B cell (primary cell): ENCODE results near the gene CTCFL. TPM values are rescaled to one million over a fixed set of nuclear protein-coding genes. Genes with fewer than 3 reads are reported as not detected.

Experiments
- ATAC-seq: fragments of 200-7000 bp; cut with Tn5 transposase; one replicate; pipeline ENCODE4 v1.10.0; 2021; ENCODE audit warnings: low read depth, mild to moderate bottlenecking, moderate number of reproducible peaks, moderate library complexity
- CTCF ChIA-PET: fragments of 350-600 bp; sonication (Branson Sonifier 250); formaldehyde crosslinking; loops from one replicate; lab custom pipeline; 2021; ENCODE audit warnings: antibody characterized with exemption, inconsistent platforms; lab: Charles Lee
- POLR2A ChIA-PET: fragments of 350-600 bp; sonication (Branson Sonifier 250); formaldehyde crosslinking; loops from one replicate; lab custom pipeline; 2021; ENCODE audit warnings: antibody characterized with exemption; lab: Charles Lee
- DNase-seq: peaks from one replicate; pipeline ENCODE4 v3.0.0; 2013
- H2AFZ ChIP-seq: 2 replicates; pipeline ENCODE4 v1.6.1; 2012; ENCODE audit warnings: mild to moderate bottlenecking, low read depth, low read length; ENCODE audit not compliant: insufficient read depth, poor library complexity, severe bottlenecking
- H3K27ac ChIP-seq, 2 donors: 1 replicate in 1 of 2; 2 replicates in 1 of 2; pipeline ENCODE4 v1.5.1; 2012 to 2013; ENCODE audit warnings: low read length in 2 of 2, mild to moderate bottlenecking in 2 of 2, moderate library complexity in 1 of 2
- H3K27me3 ChIP-seq, 4 experiments: fragments of 200-600 bp in 1 of 4; sonication (generic) in 1 of 4; replicated peaks in 1 of 4; 1 replicate in 2 of 4; 2 replicates in 2 of 4; pipeline versions ENCODE4 v1.6.1 to v1.7.0; 2013 to 2016; ENCODE audit warnings: low read length in 3 of 4, mild to moderate bottlenecking in 2 of 4, mixed read lengths in 1 of 4, moderate library complexity in 1 of 4; ENCODE audit not compliant: insufficient read depth in 4 of 4, control insufficient read depth in 3 of 4; ENCODE audit errors: control extremely low read depth in 1 of 4
- H3K36me3 ChIP-seq, 2 experiments: replicated peaks in 1 of 2; 1 replicate in 1 of 2; 2 replicates in 1 of 2; pipeline versions ENCODE4 v1.6.1 to v1.7.1; 2013; ENCODE audit warnings: low read length in 1 of 2; ENCODE audit not compliant: insufficient read depth in 2 of 2, control insufficient read depth in 1 of 2; ENCODE audit errors: control extremely low read depth in 1 of 2, extremely low read depth in 1 of 2
- H3K4me1 ChIP-seq, 2 donors: fragments of 200-600 bp in 1 of 2; sonication (generic) in 1 of 2; 1 replicate in 1 of 2; 2 replicates in 1 of 2; pipeline versions ENCODE4 v1.5.1 to v1.6.1; 2013 to 2017; ENCODE audit warnings: low read length in 2 of 2; ENCODE audit not compliant: control insufficient read depth in 2 of 2, insufficient read depth in 2 of 2
- H3K4me2 ChIP-seq: replicated peaks from 2 replicates; pipeline ENCODE3; 2012; ENCODE audit warnings: mild to moderate bottlenecking, low read depth, low read length; ENCODE audit not compliant: poor library complexity, severe bottlenecking
- H3K4me3 ChIP-seq, 5 experiments: fragments of 200-600 bp in 1 of 5; sonication (generic) in 1 of 5; 1 replicate in 3 of 5; 2 replicates in 2 of 5; pipeline versions ENCODE4 v1.5.1 to v1.7.0; 2011 to 2016; ENCODE audit warnings: low read length in 4 of 5, mild to moderate bottlenecking in 4 of 5, low read depth in 2 of 5, control low read depth in 1 of 5, moderate library complexity in 1 of 5; ENCODE audit not compliant: insufficient read depth in 1 of 5; ENCODE audit errors: control extremely low read depth in 1 of 5, extremely low read depth in 1 of 5
- H3K79me2 ChIP-seq: fragments of 200-600 bp; sonication (generic); one replicate; pipeline ENCODE4 v1.6.0; 2016; ENCODE audit warnings: low read length; ENCODE audit not compliant: control insufficient read depth, insufficient read depth
- H3K9ac ChIP-seq: fragments of 200-600 bp; sonication (generic); 2 replicates; pipeline ENCODE4 v1.6.1; 2017; ENCODE audit warnings: mild to moderate bottlenecking, low read length, moderate library complexity
- H3K9me3 ChIP-seq, 3 donors: one replicate each; pipeline versions ENCODE4 v1.6.1 to v1.7.1; 2013; ENCODE audit warnings: low read length in 2 of 3; ENCODE audit not compliant: control insufficient read depth in 2 of 3, insufficient read depth in 1 of 3; ENCODE audit errors: control extremely low read depth in 1 of 3
- H4K20me1 ChIP-seq: 2 replicates; pipeline ENCODE4 v1.6.0; 2012; ENCODE audit warnings: mild to moderate bottlenecking, low read length; ENCODE audit not compliant: insufficient read depth, control insufficient read depth, poor library complexity, severe bottlenecking
- H3K27ac Mint-ChIP-seq: one replicate; pipeline ENCODE4 v1.8.0; 2021; ENCODE audit warnings: mixed read lengths
- H3K27me3 Mint-ChIP-seq: one replicate; pipeline ENCODE4 v1.8.0; 2021; ENCODE audit warnings: mixed read lengths
- H3K4me1 Mint-ChIP-seq: one replicate; pipeline ENCODE4 v1.8.0; 2021; ENCODE audit warnings: mixed read lengths
- H3K4me3 Mint-ChIP-seq: one replicate; pipeline ENCODE4 v1.8.0; 2021; ENCODE audit warnings: mixed read lengths
- H3K9me3 Mint-ChIP-seq: one replicate; pipeline ENCODE4 v1.8.0; 2022; ENCODE audit warnings: mixed read lengths; ENCODE audit not compliant: insufficient read depth
- EZH2 ChIP-seq: IDR thresholded peaks from 2 replicates; pipeline ENCODE4 v1.6.1; 2012; ENCODE audit warnings: borderline replicate concordance, low read depth, mild to moderate bottlenecking, moderate library complexity, low read length; ENCODE audit not compliant: insufficient read depth, poor library complexity, severe bottlenecking
- WGBS: methylation state at CpG from one replicate; pipeline ENCODE4 v1.1.5; 2013; ENCODE audit warnings: missing lambda C conversion rate; ENCODE audit not compliant: insufficient coverage; 5-methylcytosine and 5-hydroxymethylcytosine counted together
- intact Hi-C: fragments of 100-400 bp; cut with micrococcal nuclease; formaldehyde crosslinking; loops from one replicate; pipeline ENCODE4 v1.10.0; 2022
- polyA plus RNA-seq: library from polyadenylated mRNA; depleted of rRNA; stranded (reverse); fragments of >200 nt; gene quantifications from 2 replicates; pipeline ENCODE4 v1.2.3, GENCODE V29; 2012
- total RNA-seq, 2 donors: library from RNA; stranded (reverse); fragments of 120-200 nt in 1 of 2; gene quantifications; 1 replicate in 1 of 2; 2 replicates in 1 of 2; pipeline versions ENCODE4 v1.2.3 to v1.2.4, GENCODE V29; 2013 to 2022
- TF ChIP-seq, protein P1 (sequence below): fragments of 200-600 bp; IDR thresholded peaks from one replicate; pipeline ENCODE4 v1.8.0; 2022; ENCODE audit warnings: antibody characterized with exemption, mild to moderate bottlenecking

The CTCFL gene
- total and polyA plus RNA-seq, 2 donors (not counting 1 experiment from before 2014, with no cell fraction given), result not detected

DNA sequence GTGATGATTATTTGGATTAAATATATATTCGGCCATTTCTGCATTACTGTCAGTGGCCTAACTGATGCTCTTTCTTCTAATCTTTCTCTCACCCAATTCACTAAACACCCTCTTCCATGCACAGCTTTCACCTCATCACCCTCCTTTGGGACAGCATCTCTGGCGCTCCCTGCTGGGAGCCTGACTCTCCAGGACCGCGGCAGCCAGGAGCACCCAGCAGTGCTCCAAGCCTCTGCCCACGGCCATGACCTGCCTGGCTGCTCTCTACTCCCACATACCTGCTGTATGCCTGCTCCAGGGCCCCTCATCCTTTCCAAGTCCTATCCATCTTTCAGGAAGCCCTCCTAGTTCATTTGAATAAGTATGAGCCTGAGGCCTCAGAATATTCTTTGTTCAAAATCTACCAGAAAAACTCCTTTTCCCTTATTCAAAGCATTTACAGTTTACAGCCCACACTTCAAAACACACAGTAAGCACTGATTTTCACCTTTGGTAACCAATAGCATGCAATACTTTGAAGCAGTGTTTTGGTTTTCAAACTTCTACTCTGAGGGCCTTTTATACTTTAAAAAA is 15.2 kb downstream of the CTCFL start:
- Histone ChIP-seq H3K36me3 (no peaks in the 10 kb centered on the region), H3K4me3 (no peak overlapping the region), H3K4me1 (peaks cover 5 to 10% of the 10 kb centered on the region in 2 donors), H3K9me3 (no peaks in the 10 kb centered on the region), H3K79me2 (no peaks in the 10 kb centered on the region), H4K20me1 (no peaks in the 10 kb centered on the region), H2AFZ (no peak overlapping the region), H3K27me3 (peaks cover 0 to 5% (median 0%) of the 10 kb centered on the region in 4 experiments), H3K27ac (no peak overlapping the region), H3K4me2 (no peak overlapping the region), H3K9ac (no peak overlapping the region)
- TF ChIP-seq EZH2, result no peak
- TF ChIP-seq, protein P1, sequence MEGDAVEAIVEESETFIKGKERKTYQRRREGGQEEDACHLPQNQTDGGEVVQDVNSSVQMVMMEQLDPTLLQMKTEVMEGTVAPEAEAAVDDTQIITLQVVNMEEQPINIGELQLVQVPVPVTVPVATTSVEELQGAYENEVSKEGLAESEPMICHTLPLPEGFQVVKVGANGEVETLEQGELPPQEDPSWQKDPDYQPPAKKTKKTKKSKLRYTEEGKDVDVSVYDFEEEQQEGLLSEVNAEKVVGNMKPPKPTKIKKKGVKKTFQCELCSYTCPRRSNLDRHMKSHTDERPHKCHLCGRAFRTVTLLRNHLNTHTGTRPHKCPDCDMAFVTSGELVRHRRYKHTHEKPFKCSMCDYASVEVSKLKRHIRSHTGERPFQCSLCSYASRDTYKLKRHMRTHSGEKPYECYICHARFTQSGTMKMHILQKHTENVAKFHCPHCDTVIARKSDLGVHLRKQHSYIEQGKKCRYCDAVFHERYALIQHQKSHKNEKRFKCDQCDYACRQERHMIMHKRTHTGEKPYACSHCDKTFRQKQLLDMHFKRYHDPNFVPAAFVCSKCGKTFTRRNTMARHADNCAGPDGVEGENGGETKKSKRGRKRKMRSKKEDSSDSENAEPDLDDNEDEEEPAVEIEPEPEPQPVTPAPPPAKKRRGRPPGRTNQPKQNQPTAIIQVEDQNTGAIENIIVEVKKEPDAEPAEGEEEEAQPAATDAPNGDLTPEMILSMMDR, result no peak
- 59% methylated on average over 4 of the region's 5 CpGs for WGBS
- intact Hi-C loops, result no loop called here
- H3K4me1 Mint-ChIP-seq, result peaks cover 10% of the 10 kb centered on the region
- H3K27me3 Mint-ChIP-seq, result peaks cover 3% of the 10 kb centered on the region
- no peak overlapping the region for H3K27ac Mint-ChIP-seq
- no peaks in the 10 kb centered on the region for H3K9me3 Mint-ChIP-seq
- no peak overlapping the region for H3K4me3 Mint-ChIP-seq
- ChIA-PET POLR2A (no interaction called here), CTCF (interaction anchor here (0.8 to 1.5 kb wide), 5 partner anchors 12 to 163 kb away, joined by 3 to 4 read pairs (median 3); no protein-coding TSS in a partner anchor)
- no peak for ATAC-seq
- no peak for DNase-seq

DNA sequence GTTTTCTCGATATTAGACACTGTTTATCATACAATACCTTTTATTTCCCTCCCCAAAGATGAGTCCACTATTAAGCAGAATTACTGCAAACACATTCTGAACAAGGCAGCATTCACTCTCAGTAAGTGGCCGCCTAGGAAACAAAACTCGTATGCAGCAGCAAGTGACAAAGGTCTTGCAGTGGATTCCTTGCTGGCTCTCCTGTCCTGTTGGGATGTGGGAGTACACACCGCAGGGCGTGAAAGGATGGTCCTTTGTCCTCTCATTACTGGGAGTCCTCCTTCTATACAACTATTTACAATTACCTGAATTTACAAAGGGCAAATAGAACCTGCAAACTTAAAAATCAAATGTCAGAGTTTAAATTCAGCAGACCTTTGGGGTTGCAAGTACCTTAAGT is 16.1 kb downstream of the CTCFL start:
- Histone ChIP-seq H3K4me3 (no peak overlapping the region), H4K20me1 (no peaks in the 10 kb centered on the region), H3K79me2 (no peaks in the 10 kb centered on the region), H3K27ac (no peak overlapping the region), H3K27me3 (peaks cover 0 to 5% (median 0%) of the 10 kb centered on the region in 4 experiments), H3K9ac (no peak overlapping the region), H3K9me3 (peaks cover 0 to 1% (median 0%) of the 10 kb centered on the region in 3 donors), H2AFZ (no peak overlapping the region), H3K36me3 (no peaks in the 10 kb centered on the region), H3K4me2 (no peak overlapping the region), H3K4me1 (peaks cover 10 to 18% of the 10 kb centered on the region in 2 donors)
- no CpG with 5 or more reads among the region's 5 CpGs for WGBS
- Mint-ChIP-seq H3K9me3 (no peaks in the 10 kb centered on the region), H3K27ac (no peak overlapping the region), H3K27me3 (no peaks in the 10 kb centered on the region), H3K4me3 (no peak overlapping the region), H3K4me1 (peaks cover 18% of the 10 kb centered on the region)
- intact Hi-C loops, result no loop called here
- DNase-seq (no peak), ATAC-seq (no peak)
- ChIA-PET POLR2A (no interaction called here), CTCF (interaction anchor here (1.1 to 1.5 kb wide), 5 partner anchors 86 to 163 kb away, joined by 3 to 4 read pairs (median 3); no protein-coding TSS in a partner anchor)
- TF ChIP-seq, protein P1, result no peak
- no peak for TF ChIP-seq EZH2
